Ishikawa (cell line): ENCODE data around the gene DENND5B.

ENCODE experiments used
- CEBPB ChIP-seq: IDR thresholded peaks from 2 replicates; pipeline ENCODE4 v1.6.1; 2012
- CREB1 ChIP-seq: IDR thresholded peaks from 2 replicates; pipeline ENCODE4 v1.6.1; 2012; ENCODE audit warnings: low read depth
- EGR1 ChIP-seq: IDR thresholded peaks from 2 replicates; pipeline ENCODE4 v1.6.1; 2012
- EP300 ChIP-seq: IDR thresholded peaks from 2 replicates; pipeline ENCODE4 v1.6.1; 2012; ENCODE audit warnings: borderline replicate concordance
- FOXM1 ChIP-seq: IDR thresholded peaks from 2 replicates; pipeline ENCODE4 v1.6.1; 2012; ENCODE audit warnings: low read depth, borderline replicate concordance
- NFIC ChIP-seq: IDR thresholded peaks from 2 replicates; pipeline ENCODE4 v1.6.1; 2012
- RAD21 ChIP-seq: IDR thresholded peaks from 2 replicates; pipeline ENCODE4 v1.6.1; 2012; ENCODE audit warnings: low read depth
- TAF1 ChIP-seq: IDR thresholded peaks from 2 replicates; pipeline ENCODE4 v1.6.1; 2012; ENCODE audit warnings: low read depth, mild to moderate bottlenecking
- TCF12 ChIP-seq: IDR thresholded peaks from 2 replicates; pipeline ENCODE4 v1.6.1; 2012; ENCODE audit warnings: low read depth
- TEAD4 ChIP-seq: IDR thresholded peaks from 2 replicates; pipeline ENCODE4 v1.6.1; 2012
- YY1 ChIP-seq: IDR thresholded peaks from 2 replicates; pipeline ENCODE4 v1.6.1; 2012; ENCODE audit warnings: low read depth
- ZBTB7A ChIP-seq: IDR thresholded peaks from 2 replicates; pipeline ENCODE4 v1.6.1; 2012; ENCODE audit warnings: low read depth
- TF ChIP-seq, protein P1 (sequence below): IDR thresholded peaks from 2 replicates; pipeline ENCODE4 v1.6.1; 2012
- TF ChIP-seq, protein P2 (sequence below): IDR thresholded peaks from 2 replicates; pipeline ENCODE4 v1.6.1; 2012; ENCODE audit warnings: low read depth, mild to moderate bottlenecking
- TF ChIP-seq, protein P3 (sequence below): IDR thresholded peaks from 2 replicates; pipeline ENCODE4 v1.6.1; 2012

DENND5B gene

DNA sequence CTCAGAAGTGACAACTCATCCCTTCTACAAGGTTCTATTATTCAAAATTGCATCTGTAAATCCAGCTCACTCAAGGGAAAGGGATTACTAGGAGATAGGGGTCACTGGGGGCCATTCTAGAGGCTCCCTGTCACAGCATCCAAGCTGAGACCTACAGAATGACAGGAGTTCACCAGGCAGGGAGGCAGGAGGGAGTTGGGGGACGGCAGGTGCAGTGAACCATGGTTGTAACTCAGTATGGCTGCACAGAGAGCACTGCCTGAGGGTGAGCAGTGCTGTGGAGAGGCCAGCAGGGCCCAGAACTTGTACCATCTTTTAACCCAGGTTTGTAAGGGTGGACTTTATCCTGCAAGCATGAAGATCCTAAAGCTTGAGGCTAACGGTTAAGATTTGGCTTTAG, 227.1 kb downstream of the DENND5B start:
- TF ChIP-seq, protein P1, sequence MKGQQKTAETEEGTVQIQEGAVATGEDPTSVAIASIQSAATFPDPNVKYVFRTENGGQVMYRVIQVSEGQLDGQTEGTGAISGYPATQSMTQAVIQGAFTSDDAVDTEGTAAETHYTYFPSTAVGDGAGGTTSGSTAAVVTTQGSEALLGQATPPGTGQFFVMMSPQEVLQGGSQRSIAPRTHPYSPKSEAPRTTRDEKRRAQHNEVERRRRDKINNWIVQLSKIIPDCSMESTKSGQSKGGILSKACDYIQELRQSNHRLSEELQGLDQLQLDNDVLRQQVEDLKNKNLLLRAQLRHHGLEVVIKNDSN, result no peak
- TF ChIP-seq TAF1 (no peak), TEAD4 (no peak), EGR1 (no peak), FOXM1 (no peak), NFIC (no peak), RAD21 (no peak)
- TF ChIP-seq, protein P2, sequence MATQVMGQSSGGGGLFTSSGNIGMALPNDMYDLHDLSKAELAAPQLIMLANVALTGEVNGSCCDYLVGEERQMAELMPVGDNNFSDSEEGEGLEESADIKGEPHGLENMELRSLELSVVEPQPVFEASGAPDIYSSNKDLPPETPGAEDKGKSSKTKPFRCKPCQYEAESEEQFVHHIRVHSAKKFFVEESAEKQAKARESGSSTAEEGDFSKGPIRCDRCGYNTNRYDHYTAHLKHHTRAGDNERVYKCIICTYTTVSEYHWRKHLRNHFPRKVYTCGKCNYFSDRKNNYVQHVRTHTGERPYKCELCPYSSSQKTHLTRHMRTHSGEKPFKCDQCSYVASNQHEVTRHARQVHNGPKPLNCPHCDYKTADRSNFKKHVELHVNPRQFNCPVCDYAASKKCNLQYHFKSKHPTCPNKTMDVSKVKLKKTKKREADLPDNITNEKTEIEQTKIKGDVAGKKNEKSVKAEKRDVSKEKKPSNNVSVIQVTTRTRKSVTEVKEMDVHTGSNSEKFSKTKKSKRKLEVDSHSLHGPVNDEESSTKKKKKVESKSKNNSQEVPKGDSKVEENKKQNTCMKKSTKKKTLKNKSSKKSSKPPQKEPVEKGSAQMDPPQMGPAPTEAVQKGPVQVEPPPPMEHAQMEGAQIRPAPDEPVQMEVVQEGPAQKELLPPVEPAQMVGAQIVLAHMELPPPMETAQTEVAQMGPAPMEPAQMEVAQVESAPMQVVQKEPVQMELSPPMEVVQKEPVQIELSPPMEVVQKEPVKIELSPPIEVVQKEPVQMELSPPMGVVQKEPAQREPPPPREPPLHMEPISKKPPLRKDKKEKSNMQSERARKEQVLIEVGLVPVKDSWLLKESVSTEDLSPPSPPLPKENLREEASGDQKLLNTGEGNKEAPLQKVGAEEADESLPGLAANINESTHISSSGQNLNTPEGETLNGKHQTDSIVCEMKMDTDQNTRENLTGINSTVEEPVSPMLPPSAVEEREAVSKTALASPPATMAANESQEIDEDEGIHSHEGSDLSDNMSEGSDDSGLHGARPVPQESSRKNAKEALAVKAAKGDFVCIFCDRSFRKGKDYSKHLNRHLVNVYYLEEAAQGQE, result no peak

DNA sequence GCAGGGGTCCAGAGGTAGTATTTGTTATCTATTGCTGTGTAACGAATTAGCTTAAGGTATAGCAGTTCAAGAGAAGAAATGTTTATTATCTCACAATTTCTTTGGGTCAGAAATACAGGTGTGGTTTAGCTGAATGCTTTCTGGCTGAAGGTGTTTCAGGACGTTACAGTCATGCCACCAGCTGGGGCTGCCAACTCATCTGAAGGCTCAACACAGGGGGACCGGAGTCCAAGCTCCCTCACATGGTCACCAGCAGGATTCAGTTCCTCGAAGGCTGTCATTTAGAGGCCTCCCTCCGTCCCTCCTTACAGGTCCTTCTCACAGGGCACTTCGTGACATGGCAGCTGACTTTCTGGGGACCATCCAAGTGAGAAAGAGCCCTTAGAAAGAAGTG, 227.5 kb downstream of the DENND5B start:
- TF ChIP-seq ZBTB7A (no peak), EP300 (no peak), TAF1 (no peak), CREB1 (no peak), RAD21 (no peak), EGR1 (no peak), YY1 (no peak), CEBPB (no peak), NFIC (no peak), TCF12 (no peak)
- TF ChIP-seq, protein P3, sequence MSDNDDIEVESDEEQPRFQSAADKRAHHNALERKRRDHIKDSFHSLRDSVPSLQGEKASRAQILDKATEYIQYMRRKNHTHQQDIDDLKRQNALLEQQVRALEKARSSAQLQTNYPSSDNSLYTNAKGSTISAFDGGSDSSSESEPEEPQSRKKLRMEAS, result no peak
- TF ChIP-seq, protein P1, result no peak
- TF ChIP-seq, protein P2, result no peak

DNA sequence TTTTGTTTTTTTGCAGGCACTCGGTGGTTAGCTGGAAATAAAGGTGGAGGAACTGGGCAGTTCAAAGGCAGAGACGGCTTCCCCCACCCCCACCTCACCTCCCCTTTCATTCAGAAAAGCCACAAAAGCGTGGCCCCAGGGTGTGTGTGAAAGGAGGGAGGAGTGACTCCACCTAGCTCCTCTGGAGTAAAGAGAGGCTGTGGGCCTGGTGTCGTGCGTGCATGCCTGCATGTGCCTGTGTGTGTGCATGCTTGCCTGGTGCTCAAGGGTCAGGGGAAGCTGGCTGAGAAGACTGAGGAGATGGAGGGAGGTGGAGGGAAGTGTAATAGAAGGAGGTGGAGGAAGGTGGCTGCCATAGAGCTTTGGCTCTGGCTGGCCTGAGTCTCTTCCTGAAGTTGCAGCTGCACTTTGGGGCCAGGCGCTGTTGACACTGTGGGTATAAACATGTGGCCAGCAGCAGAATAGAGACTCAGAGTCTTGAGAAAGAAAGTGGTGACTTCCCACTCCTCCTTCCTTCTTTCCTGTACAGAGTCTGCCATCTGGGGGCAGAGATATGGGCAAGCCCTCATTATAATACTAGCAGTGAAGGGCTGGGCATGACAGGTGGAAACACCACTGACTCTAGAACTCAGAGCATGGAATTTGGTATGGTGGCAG, 228.0 kb downstream of the DENND5B start:
- peak; percentile 19; the same call in 1 of the 2 replicates for TF ChIP-seq ZBTB7A
- peak; percentile 51 for TF ChIP-seq RAD21
- TF ChIP-seq, protein P3, result peak; percentile 92
- TF ChIP-seq TCF12, result 0 out of 2 replicates have a peak, but pooled peaks have one; percentile 42
- TF ChIP-seq FOXM1, result no peak
- TF ChIP-seq CEBPB, result no peak
- TF ChIP-seq TEAD4, result peak; percentile 42; the same call in 1 of the 2 replicates

DNA sequence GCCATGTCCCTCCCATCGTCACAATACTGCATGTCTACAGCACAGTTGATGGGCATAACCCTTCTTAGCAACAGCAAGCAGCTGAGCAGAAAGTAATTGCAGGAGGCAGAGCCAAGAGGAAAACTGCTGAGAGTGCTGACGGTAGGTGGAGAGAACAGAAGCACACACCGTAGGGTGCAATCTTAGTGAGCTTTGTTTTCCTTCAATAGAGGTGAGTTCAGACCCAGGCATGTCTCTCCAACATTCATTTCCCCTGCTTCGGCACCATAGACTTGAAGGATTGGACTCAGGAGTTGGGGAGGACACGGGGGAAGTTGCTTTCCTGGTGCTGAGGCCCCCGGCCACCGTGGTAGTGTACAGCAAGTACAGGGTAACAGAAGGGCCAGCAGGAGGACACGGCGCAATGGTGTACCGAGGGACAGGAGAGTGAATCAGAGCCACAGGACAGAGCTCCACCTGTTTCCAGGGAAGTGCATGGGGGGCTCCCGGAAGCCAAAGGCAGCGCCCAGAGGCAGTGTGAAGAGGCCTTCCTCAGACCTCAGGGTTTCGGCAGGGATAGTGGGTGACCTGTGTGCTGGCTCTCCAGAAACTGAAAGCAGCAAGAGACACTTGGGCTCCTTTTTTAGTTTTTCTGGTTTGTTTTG, 228.7 kb downstream of the DENND5B start:
- TF ChIP-seq CEBPB (no peak), NFIC (peak; percentile 41; the same call in 1 of the 2 replicates), EGR1 (no peak), RAD21 (peak; percentile 1; the same call in 1 of the 2 replicates), TAF1 (no peak), EP300 (no peak), TEAD4 (no peak), TCF12 (no peak), FOXM1 (no peak), ZBTB7A (0 out of 2 replicates have a peak, but pooled peaks have one; percentile 25), CREB1 (no peak), YY1 (peak; percentile 29; the same call in 1 of the 2 replicates)
- TF ChIP-seq, protein P3, result peak; percentile 21; the same call in 1 of the 2 replicates
- TF ChIP-seq, protein P2, result no peak
- TF ChIP-seq, protein P1, result no peak
